Measurements from ENCODE around the gene TENM4.

- TF ChIP-seq HNF4G (IDR thresholded peaks at IDR 0.05) (no peak), CTCF (IDR thresholded peaks at IDR 0.05; ENCODE audit: low read depth, low read length, missing input control) (no peak), ZBTB33 (IDR thresholded peaks at IDR 0.05) (no peak), SP1 (IDR thresholded peaks at IDR 0.05) (no peak), NR2F2 (IDR thresholded peaks at IDR 0.05) (no peak), REST (IDR thresholded peaks at IDR 0.05) (no peak), ATF3 (IDR thresholded peaks at IDR 0.05) (no peak), YY1 (IDR thresholded peaks at IDR 0.05) (no peak), TAF1 (conservative IDR thresholded peaks at IDR 0.05) (no peak), GABPA (IDR thresholded peaks at IDR 0.05 in 1 of 2, conservative IDR thresholded peaks at IDR 0.05 in 1 of 2) (no peak), EGR1 (IDR thresholded peaks at IDR 0.05; ENCODE audit: low read depth in 2 of 2) (no peak)
Observed at GRCh38 chr11:78884761-78885160, 556.1 kb downstream of the TENM4 start.
